ENCODE measurements around the gene SESN3.

- no peak for TF ChIP-seq EZH2 (IDR thresholded peaks at IDR 0.05; ENCODE audit: borderline replicate concordance, low read length)
- no peak for TF ChIP-seq CTCF (conservative IDR thresholded peaks at IDR 0.05 in 1 of 2, IDR thresholded peaks at IDR 0.05 in 1 of 2; ENCODE audit: extremely low read depth in 1 of 2, insufficient read depth in 1 of 2, low read depth in 1 of 2, low read length in 2 of 2)
Measured at GRCh38 chr11:95222817-95223216, 8.2 kb downstream of the SESN3 start.

Data from mammary epithelial cell (primary cell).